NB4 (cell line): Measurements from ENCODE around the gene SLC27A6.
"Not testable (repeated sequence)": the region's sequence is repeated elsewhere in the genome, so short reads cannot be mapped to it uniquely, and the experiment has no call there.

Experiments
- DNase-seq: peaks from one replicate; pipeline ENCODE4 v3.0.0; 2010; ENCODE audit warnings: low read depth
- H3K4me3 ChIP-seq: one replicate; pipeline ENCODE4 v1.5.1; 2011; ENCODE audit warnings: mild to moderate bottlenecking, low read depth, low read length, moderate library complexity
- CTCF ChIP-seq: IDR thresholded peaks from one replicate; pipeline ENCODE4 v1.5.1; 2012; ENCODE audit warnings: low read depth, low read length
- MAX ChIP-seq: IDR thresholded peaks from 2 replicates; pipeline ENCODE4 v1.6.1; 2011; ENCODE audit warnings: low read depth, low read length
- MYC ChIP-seq: IDR thresholded peaks from 2 replicates; pipeline ENCODE4 v1.6.1; 2011; ENCODE audit warnings: low read depth, low read length
- POLR2A ChIP-seq: IDR thresholded peaks from 2 replicates; pipeline ENCODE4 v1.6.1; 2011; ENCODE audit warnings: mild to moderate bottlenecking; ENCODE audit not compliant: insufficient read length; ENCODE audit errors: extremely low read depth

The SLC27A6 gene

GRCh38 chr5:128965011-128965637 is at the start of gene SLC27A6:
TSS of gene SLC27A6 (plus strand) at chr5:128965488. CDS start at chr5:128966138, 650 bp downstream.
- peak; percentile 76 for DNase-seq
- TF ChIP-seq POLR2A (no peak), MAX (peak; percentile 41; the same call in 1 of the 2 replicates), MYC (peak; percentile 38; the same call in 1 of the 2 replicates)
- H3K4me3 ChIP-seq, result peak within 1 kb of the TSS; percentile 35

- no peak for TF ChIP-seq CTCF
- no peak for TF ChIP-seq MAX
- no peak for TF ChIP-seq POLR2A
- no peak for TF ChIP-seq MYC
- no peak for DNase-seq
- H3K4me3 ChIP-seq, result no peak overlapping the region
Observed at GRCh38 chr5:128919542-128919941, 45.7 kb upstream of the SLC27A6 start.

- no peak for DNase-seq
- no peak overlapping the region for H3K4me3 ChIP-seq
- TF ChIP-seq CTCF, result no peak
- no peak for TF ChIP-seq MAX
- TF ChIP-seq POLR2A, result no peak
- no peak for TF ChIP-seq MYC
Observed at GRCh38 chr5:128920345-128921215, 44.7 kb upstream of the SLC27A6 start.

GRCh38 chr5:128924299-128924698 is 41.0 kb upstream of the SLC27A6 start:
- DNase-seq, result no peak
- TF ChIP-seq CTCF (no peak), POLR2A (no peak), MYC (no peak), MAX (no peak)
- no peak overlapping the region for H3K4me3 ChIP-seq

GRCh38 chr5:128925973-128926372 is 39.3 kb upstream of the SLC27A6 start:
- no peak overlapping the region for H3K4me3 ChIP-seq
- DNase-seq, result no peak
- TF ChIP-seq MAX, result no peak
- no peak for TF ChIP-seq POLR2A
- TF ChIP-seq CTCF, result no peak
- TF ChIP-seq MYC, result no peak

- no peak overlapping the region for H3K4me3 ChIP-seq
- DNase-seq, result peak; percentile 82
- TF ChIP-seq MYC (peak; percentile 85), POLR2A (no peak), CTCF (no peak), MAX (peak; percentile 85)
Observed at GRCh38 chr5:128927644-128928043, 37.6 kb upstream of the SLC27A6 start.

- not testable (repeated sequence) for DNase-seq, H3K4me3 ChIP-seq
Observed at GRCh38 chr5:128932232-128932631, 33.1 kb upstream of the SLC27A6 start.

GRCh38 chr5:128943100-128943499 is 22.2 kb upstream of the SLC27A6 start:
- H3K4me3 ChIP-seq, DNase-seq: not testable (repeated sequence)
